WTC11 (cell line): ENCODE measurements around the gene ABI2. TPM values are rescaled to one million over a fixed set of nuclear protein-coding genes. Genes with fewer than 3 reads are reported as not detected.

ENCODE experiments used
- ATAC-seq: fragments of 200-7000 bp; cut with Tn5 transposase; 2 replicates; pipeline ENCODE4 v1.10.0; 2021; ENCODE audit warnings: mild to moderate bottlenecking, moderate library complexity
- CTCF ChIA-PET: fragments of 300-600 bp; sonication (Branson Sonifier 250); formaldehyde crosslinking; loops from one replicate; lab custom pipeline; 2021; ENCODE audit warnings: antibody characterized with exemption; lab: Charles Lee
- POLR2A ChIA-PET: fragments of 350-600 bp; sonication (Branson Sonifier 250); formaldehyde crosslinking; loops from one replicate; lab custom pipeline; 2021; ENCODE audit warnings: antibody characterized with exemption; lab: Charles Lee
- DNase-seq: peaks from one replicate; pipeline ENCODE4 v3.0.0; 2021; ENCODE audit warnings: low spot score
- H3K27ac Mint-ChIP-seq: 2 replicates; pipeline ENCODE4 v1.8.0; 2021; ENCODE audit warnings: mixed read lengths
- H3K27me3 Mint-ChIP-seq: 2 replicates; pipeline ENCODE4 v1.8.0; 2021; ENCODE audit warnings: low read depth, mild to moderate bottlenecking, moderate library complexity, mixed read lengths
- H3K36me3 Mint-ChIP-seq: 2 replicates; pipeline ENCODE4 v1.8.0; 2021; ENCODE audit warnings: mixed read lengths
- H3K4me1 Mint-ChIP-seq: 2 replicates; pipeline ENCODE4 v1.8.0; 2022; ENCODE audit warnings: mixed read lengths
- H3K4me3 Mint-ChIP-seq: 2 replicates; pipeline ENCODE4 v1.8.0; 2021; ENCODE audit warnings: mild to moderate bottlenecking, moderate library complexity, mixed read lengths
- H3K9me3 Mint-ChIP-seq: 2 replicates; pipeline ENCODE4 v1.8.0; 2021; ENCODE audit warnings: mixed read lengths
- ETV6 ChIP-seq: sonication (generic); formaldehyde crosslinking; IDR thresholded peaks from 2 replicates; pipeline ENCODE4 v1.8.1; 2022; ENCODE audit warnings: mild to moderate bottlenecking, missing genetic modification reagents
- FOXJ3 ChIP-seq: sonication (generic); formaldehyde crosslinking; IDR thresholded peaks from 2 replicates; pipeline ENCODE4 v1.9.0; 2021; ENCODE audit warnings: missing genetic modification reagents, mild to moderate bottlenecking, borderline replicate concordance
- FOXK1 ChIP-seq: sonication (generic); formaldehyde crosslinking; IDR thresholded peaks from 2 replicates; pipeline ENCODE4 v1.8.0; 2022; ENCODE audit warnings: mild to moderate bottlenecking, moderate library complexity, missing genetic modification reagents
- NFE2L1 ChIP-seq: sonication (generic); formaldehyde crosslinking; IDR thresholded peaks from 2 replicates; pipeline ENCODE4 v1.8.1; 2023; ENCODE audit warnings: missing genetic modification reagents
- NR2C2 ChIP-seq: sonication (generic); formaldehyde crosslinking; IDR thresholded peaks from 2 replicates; pipeline ENCODE4 v1.8.0; 2022; ENCODE audit warnings: mild to moderate bottlenecking, missing genetic modification reagents
- NR3C1 ChIP-seq: sonication (generic); formaldehyde crosslinking; conservative IDR thresholded peaks from 2 replicates; pipeline ENCODE4 v1.8.1; 2023; ENCODE audit warnings: low read depth, mild to moderate bottlenecking, missing genetic modification reagents
- SMAD3 ChIP-seq: sonication (generic); formaldehyde crosslinking; IDR thresholded peaks from 2 replicates; pipeline ENCODE4 v1.8.0; 2022; ENCODE audit warnings: missing genetic modification reagents, mild to moderate bottlenecking, borderline replicate concordance
- SMAD4 ChIP-seq: sonication (generic); formaldehyde crosslinking; IDR thresholded peaks from 2 replicates; pipeline ENCODE4 v1.8.0; 2022; ENCODE audit warnings: mild to moderate bottlenecking, missing genetic modification reagents
- total RNA-seq: library from RNA; stranded (reverse); gene quantifications from 3 replicates; pipeline ENCODE4 v1.2.3, GENCODE V29; 2021
- TF ChIP-seq, protein P1 (sequence below): sonication (generic); formaldehyde crosslinking; conservative IDR thresholded peaks from 2 replicates; pipeline ENCODE4 v1.8.1; 2023; ENCODE audit warnings: mild to moderate bottlenecking, low read depth, missing genetic modification reagents, moderate library complexity
- TF ChIP-seq, protein P2 (sequence below): sonication (generic); formaldehyde crosslinking; IDR thresholded peaks from 2 replicates; pipeline ENCODE4 v1.8.1; 2022; ENCODE audit warnings: mild to moderate bottlenecking, moderate library complexity, missing genetic modification reagents
- TF ChIP-seq, protein P3 (sequence below): fragments of 250-450 bp; sonication (Bioruptor Pico); IDR thresholded peaks from 2 replicates; pipeline ENCODE4 v1.9.0; 2021; ENCODE audit warnings: moderate library complexity, mild to moderate bottlenecking, inconsistent platforms, borderline replicate concordance
- TF ChIP-seq, protein P4 (sequence below): sonication (generic); formaldehyde crosslinking; IDR thresholded peaks from 2 replicates; pipeline ENCODE4 v1.8.0; 2022; ENCODE audit warnings: mild to moderate bottlenecking, missing genetic modification reagents
- TF ChIP-seq, protein P5 (sequence below): sonication (generic); formaldehyde crosslinking; IDR thresholded peaks from 2 replicates; pipeline ENCODE4 v1.8.1; 2023; ENCODE audit warnings: mild to moderate bottlenecking, moderate library complexity, missing genetic modification reagents
- TF ChIP-seq, protein P6 (sequence below): fragments of 250-450 bp; sonication (Bioruptor Pico); IDR thresholded peaks from 2 replicates; pipeline ENCODE4 v1.9.0; 2021; ENCODE audit warnings: mild to moderate bottlenecking, borderline replicate concordance
- TF ChIP-seq, protein P7 (sequence below): fragments of 250-450 bp; sonication (Bioruptor Pico); IDR thresholded peaks from 2 replicates; pipeline ENCODE4 v2.1.2; 2022; ENCODE audit warnings: mild to moderate bottlenecking, moderate library complexity
- TF ChIP-seq, protein P8 (sequence below): sonication (generic); formaldehyde crosslinking; IDR thresholded peaks from 2 replicates; pipeline ENCODE4 v1.8.1; 2023; ENCODE audit warnings: mild to moderate bottlenecking, missing genetic modification reagents, borderline replicate concordance

Gene ABI2
- total RNA-seq, 1 experiment from 2014 or later, result 121 TPM

DNA sequence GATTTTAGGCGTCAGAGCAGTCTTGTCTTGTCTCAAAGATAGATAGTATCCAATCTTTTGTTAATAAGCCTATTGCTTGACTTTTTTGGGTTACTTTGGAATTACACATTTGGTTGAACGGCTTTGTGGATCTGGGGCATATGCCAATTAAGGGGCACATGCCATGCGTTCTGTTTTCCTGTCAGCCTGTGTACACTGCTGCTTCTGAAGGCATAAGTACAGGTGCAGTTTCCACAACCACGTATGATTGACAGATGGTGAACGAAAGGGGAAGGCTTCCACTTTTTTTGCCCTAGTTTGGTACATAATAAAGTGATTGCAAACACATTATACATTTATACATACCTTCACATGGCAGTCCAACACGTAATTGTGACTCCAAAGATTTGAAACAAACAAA is 104.6 kb downstream of the ABI2 start (continued):
- TF ChIP-seq, protein P1, sequence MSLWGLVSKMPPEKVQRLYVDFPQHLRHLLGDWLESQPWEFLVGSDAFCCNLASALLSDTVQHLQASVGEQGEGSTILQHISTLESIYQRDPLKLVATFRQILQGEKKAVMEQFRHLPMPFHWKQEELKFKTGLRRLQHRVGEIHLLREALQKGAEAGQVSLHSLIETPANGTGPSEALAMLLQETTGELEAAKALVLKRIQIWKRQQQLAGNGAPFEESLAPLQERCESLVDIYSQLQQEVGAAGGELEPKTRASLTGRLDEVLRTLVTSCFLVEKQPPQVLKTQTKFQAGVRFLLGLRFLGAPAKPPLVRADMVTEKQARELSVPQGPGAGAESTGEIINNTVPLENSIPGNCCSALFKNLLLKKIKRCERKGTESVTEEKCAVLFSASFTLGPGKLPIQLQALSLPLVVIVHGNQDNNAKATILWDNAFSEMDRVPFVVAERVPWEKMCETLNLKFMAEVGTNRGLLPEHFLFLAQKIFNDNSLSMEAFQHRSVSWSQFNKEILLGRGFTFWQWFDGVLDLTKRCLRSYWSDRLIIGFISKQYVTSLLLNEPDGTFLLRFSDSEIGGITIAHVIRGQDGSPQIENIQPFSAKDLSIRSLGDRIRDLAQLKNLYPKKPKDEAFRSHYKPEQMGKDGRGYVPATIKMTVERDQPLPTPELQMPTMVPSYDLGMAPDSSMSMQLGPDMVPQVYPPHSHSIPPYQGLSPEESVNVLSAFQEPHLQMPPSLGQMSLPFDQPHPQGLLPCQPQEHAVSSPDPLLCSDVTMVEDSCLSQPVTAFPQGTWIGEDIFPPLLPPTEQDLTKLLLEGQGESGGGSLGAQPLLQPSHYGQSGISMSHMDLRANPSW (CRISPR knock-in tag), result no peak
- TF ChIP-seq, protein P2, sequence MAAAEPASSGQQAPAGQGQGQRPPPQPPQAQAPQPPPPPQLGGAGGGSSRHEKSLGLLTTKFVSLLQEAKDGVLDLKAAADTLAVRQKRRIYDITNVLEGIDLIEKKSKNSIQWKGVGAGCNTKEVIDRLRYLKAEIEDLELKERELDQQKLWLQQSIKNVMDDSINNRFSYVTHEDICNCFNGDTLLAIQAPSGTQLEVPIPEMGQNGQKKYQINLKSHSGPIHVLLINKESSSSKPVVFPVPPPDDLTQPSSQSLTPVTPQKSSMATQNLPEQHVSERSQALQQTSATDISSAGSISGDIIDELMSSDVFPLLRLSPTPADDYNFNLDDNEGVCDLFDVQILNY (CRISPR knock-in tag), result no peak
- TF ChIP-seq ETV6 (CRISPR knock-in tag) (no peak), FOXJ3 (no peak)
- TF ChIP-seq, protein P3, sequence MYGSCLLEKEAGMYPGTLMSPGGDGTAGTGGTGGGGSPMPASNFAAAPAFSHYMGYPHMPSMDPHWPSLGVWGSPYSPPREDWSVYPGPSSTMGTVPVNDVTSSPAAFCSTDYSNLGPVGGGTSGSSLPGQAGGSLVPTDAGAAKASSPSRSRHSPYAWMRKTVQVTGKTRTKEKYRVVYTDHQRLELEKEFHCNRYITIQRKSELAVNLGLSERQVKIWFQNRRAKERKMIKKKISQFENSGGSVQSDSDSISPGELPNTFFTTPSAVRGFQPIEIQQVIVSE (CRISPR knock-in tag), result no peak

DNA sequence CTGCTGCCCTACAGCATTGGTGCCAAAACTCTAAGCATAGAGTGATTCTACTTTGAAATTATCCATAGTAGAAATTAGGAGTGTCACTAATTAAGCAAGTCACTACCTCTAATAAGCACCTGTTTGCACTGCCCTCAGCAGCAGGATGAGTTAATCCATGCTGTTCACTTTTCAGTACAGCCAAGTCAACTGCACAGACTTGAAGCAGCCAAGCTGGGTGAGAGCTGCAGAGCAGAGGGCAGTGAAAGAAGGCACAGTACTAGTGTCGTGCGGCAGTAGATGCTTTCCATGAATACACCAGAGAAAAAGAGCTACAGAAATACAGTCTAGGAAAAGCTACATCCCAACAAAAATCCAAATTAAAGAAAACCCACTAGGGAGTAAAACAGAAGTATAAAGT is 108.3 kb downstream of the ABI2 start:
- Mint-ChIP-seq H3K36me3 (peaks cover 15% of the 10 kb centered on the region), H3K4me3 (no peak overlapping the region), H3K27ac (peak overlapping the region; percentile 8), H3K9me3 (no peaks in the 10 kb centered on the region), H3K27me3 (no peaks in the 10 kb centered on the region), H3K4me1 (peaks cover 12% of the 10 kb centered on the region)
- ATAC-seq (no peak), DNase-seq (no peak)
- POLR2A ChIA-PET, result no interaction called here
- CTCF ChIA-PET, result no interaction called here
- TF ChIP-seq NR2C2, result no peak
- TF ChIP-seq ETV6 (CRISPR knock-in tag), result no peak
- TF ChIP-seq SMAD3 (CRISPR knock-in tag), result no peak
- TF ChIP-seq, protein P4, sequence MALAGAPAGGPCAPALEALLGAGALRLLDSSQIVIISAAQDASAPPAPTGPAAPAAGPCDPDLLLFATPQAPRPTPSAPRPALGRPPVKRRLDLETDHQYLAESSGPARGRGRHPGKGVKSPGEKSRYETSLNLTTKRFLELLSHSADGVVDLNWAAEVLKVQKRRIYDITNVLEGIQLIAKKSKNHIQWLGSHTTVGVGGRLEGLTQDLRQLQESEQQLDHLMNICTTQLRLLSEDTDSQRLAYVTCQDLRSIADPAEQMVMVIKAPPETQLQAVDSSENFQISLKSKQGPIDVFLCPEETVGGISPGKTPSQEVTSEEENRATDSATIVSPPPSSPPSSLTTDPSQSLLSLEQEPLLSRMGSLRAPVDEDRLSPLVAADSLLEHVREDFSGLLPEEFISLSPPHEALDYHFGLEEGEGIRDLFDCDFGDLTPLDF (CRISPR knock-in tag), result no peak
- no peak for TF ChIP-seq SMAD4 (CRISPR knock-in tag)
- no peak for TF ChIP-seq NFE2L1 (CRISPR knock-in tag)
- TF ChIP-seq, protein P5, sequence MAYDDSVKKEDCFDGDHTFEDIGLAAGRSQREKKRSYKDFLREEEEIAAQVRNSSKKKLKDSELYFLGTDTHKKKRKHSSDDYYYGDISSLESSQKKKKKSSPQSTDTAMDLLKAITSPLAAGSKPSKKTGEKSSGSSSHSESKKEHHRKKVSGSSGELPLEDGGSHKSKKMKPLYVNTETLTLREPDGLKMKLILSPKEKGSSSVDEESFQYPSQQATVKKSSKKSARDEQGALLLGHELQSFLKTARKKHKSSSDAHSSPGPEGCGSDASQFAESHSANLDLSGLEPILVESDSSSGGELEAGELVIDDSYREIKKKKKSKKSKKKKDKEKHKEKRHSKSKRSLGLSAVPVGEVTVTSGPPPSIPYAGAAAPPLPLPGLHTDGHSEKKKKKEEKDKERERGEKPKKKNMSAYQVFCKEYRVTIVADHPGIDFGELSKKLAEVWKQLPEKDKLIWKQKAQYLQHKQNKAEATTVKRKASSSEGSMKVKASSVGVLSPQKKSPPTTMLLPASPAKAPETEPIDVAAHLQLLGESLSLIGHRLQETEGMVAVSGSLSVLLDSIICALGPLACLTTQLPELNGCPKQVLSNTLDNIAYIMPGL, result no peak
- TF ChIP-seq, protein P6, sequence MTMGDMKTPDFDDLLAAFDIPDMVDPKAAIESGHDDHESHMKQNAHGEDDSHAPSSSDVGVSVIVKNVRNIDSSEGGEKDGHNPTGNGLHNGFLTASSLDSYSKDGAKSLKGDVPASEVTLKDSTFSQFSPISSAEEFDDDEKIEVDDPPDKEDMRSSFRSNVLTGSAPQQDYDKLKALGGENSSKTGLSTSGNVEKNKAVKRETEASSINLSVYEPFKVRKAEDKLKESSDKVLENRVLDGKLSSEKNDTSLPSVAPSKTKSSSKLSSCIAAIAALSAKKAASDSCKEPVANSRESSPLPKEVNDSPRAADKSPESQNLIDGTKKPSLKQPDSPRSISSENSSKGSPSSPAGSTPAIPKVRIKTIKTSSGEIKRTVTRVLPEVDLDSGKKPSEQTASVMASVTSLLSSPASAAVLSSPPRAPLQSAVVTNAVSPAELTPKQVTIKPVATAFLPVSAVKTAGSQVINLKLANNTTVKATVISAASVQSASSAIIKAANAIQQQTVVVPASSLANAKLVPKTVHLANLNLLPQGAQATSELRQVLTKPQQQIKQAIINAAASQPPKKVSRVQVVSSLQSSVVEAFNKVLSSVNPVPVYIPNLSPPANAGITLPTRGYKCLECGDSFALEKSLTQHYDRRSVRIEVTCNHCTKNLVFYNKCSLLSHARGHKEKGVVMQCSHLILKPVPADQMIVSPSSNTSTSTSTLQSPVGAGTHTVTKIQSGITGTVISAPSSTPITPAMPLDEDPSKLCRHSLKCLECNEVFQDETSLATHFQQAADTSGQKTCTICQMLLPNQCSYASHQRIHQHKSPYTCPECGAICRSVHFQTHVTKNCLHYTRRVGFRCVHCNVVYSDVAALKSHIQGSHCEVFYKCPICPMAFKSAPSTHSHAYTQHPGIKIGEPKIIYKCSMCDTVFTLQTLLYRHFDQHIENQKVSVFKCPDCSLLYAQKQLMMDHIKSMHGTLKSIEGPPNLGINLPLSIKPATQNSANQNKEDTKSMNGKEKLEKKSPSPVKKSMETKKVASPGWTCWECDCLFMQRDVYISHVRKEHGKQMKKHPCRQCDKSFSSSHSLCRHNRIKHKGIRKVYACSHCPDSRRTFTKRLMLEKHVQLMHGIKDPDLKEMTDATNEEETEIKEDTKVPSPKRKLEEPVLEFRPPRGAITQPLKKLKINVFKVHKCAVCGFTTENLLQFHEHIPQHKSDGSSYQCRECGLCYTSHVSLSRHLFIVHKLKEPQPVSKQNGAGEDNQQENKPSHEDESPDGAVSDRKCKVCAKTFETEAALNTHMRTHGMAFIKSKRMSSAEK, result no peak
- TF ChIP-seq NR3C1 (CRISPR knock-in tag), result no peak
- TF ChIP-seq, protein P7, sequence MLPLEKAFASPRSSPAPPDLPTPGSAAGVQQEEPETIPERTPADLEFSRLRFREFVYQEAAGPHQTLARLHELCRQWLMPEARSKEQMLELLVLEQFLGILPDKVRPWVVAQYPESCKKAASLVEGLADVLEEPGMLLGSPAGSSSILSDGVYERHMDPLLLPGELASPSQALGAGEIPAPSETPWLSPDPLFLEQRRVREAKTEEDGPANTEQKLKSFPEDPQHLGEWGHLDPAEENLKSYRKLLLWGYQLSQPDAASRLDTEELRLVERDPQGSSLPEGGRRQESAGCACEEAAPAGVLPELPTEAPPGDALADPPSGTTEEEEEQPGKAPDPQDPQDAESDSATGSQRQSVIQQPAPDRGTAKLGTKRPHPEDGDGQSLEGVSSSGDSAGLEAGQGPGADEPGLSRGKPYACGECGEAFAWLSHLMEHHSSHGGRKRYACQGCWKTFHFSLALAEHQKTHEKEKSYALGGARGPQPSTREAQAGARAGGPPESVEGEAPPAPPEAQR (CRISPR knock-in tag), result no peak
- TF ChIP-seq, protein P8, sequence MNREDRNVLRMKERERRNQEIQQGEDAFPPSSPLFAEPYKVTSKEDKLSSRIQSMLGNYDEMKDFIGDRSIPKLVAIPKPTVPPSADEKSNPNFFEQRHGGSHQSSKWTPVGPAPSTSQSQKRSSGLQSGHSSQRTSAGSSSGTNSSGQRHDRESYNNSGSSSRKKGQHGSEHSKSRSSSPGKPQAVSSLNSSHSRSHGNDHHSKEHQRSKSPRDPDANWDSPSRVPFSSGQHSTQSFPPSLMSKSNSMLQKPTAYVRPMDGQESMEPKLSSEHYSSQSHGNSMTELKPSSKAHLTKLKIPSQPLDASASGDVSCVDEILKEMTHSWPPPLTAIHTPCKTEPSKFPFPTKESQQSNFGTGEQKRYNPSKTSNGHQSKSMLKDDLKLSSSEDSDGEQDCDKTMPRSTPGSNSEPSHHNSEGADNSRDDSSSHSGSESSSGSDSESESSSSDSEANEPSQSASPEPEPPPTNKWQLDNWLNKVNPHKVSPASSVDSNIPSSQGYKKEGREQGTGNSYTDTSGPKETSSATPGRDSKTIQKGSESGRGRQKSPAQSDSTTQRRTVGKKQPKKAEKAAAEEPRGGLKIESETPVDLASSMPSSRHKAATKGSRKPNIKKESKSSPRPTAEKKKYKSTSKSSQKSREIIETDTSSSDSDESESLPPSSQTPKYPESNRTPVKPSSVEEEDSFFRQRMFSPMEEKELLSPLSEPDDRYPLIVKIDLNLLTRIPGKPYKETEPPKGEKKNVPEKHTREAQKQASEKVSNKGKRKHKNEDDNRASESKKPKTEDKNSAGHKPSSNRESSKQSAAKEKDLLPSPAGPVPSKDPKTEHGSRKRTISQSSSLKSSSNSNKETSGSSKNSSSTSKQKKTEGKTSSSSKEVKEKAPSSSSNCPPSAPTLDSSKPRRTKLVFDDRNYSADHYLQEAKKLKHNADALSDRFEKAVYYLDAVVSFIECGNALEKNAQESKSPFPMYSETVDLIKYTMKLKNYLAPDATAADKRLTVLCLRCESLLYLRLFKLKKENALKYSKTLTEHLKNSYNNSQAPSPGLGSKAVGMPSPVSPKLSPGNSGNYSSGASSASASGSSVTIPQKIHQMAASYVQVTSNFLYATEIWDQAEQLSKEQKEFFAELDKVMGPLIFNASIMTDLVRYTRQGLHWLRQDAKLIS (CRISPR knock-in tag), result no peak
- no peak for TF ChIP-seq FOXK1 (CRISPR knock-in tag)
